Measurements from ENCODE around the gene VPS11. TPM values are rescaled to one million over a fixed set of nuclear protein-coding genes. Genes with fewer than 3 reads are reported as not detected.

VPS11 gene
- total and polyA plus RNA-seq, 10 donors = 30.1 to 66.7 (median 43.6) TPM

- H3K36me3 ChIP-seq = peaks cover 0 to 19% (median 0%) of the 10 kb centered on the region in 6 donors
- no peak overlapping the region for H3K27ac ChIP-seq
- H3K9me3 ChIP-seq = no peaks in the 10 kb centered on the region
- H3K4me3 ChIP-seq = no peak overlapping the region
- WGBS, 5 donors = 91 to 100% (median 96%) methylated on average over 1 of the region's 1 CpG
- no peak for TF ChIP-seq CTCF (IDR thresholded peaks at IDR 0.05 in 8 of 11, conservative IDR thresholded peaks at IDR 0.05 in 3 of 11)
- TF ChIP-seq POLR2AphosphoS5 (IDR thresholded peaks at IDR 0.05) = no peak
- intact Hi-C loops (cut with DNase I; ENCODE audit: low total_unique reads) = no loop called here
- no peak for DNase-seq
- peaks cover 10 to 80% (median 43%) of the 10 kb centered on the region in 6 donors for H3K4me1 ChIP-seq
- no peaks in the 10 kb centered on the region for H3K27me3 ChIP-seq (replicated peaks in 1 of 7)
Measured at GRCh38 chr11:119089319-119089718, 21.7 kb downstream of the VPS11 start.

GRCh38 chr11:119091178-119091577, 23.6 kb downstream of the VPS11 start:
- Histone ChIP-seq H3K4me3 (no peak overlapping the region), H3K27ac (peak overlapping the region in 2 of 8 donors; percentile 4), H3K9me3 (no peaks in the 10 kb centered on the region), H3K4me1 (peaks cover 14 to 76% (median 39%) of the 10 kb centered on the region in 6 donors), H3K36me3 (peaks cover 0 to 19% (median 0%) of the 10 kb centered on the region in 6 donors), H3K27me3 (replicated peaks in 1 of 7) (no peaks in the 10 kb centered on the region)
- WGBS, 5 donors = 85 to 91% (median 88%) methylated on average over 9 of the region's 9 CpGs
- no peak for DNase-seq
- intact Hi-C loops (cut with DNase I; ENCODE audit: low total_unique reads) = loop anchor here (10.0 kb wide), 1 partner anchor 104 kb away; no protein-coding TSS in a partner anchor
- TF ChIP-seq CTCF (IDR thresholded peaks at IDR 0.05 in 8 of 11, conservative IDR thresholded peaks at IDR 0.05 in 3 of 11) (no peak), POLR2AphosphoS5 (IDR thresholded peaks at IDR 0.05) (no peak), POLR2A (IDR thresholded peaks at IDR 0.05) (no peak)

- intact Hi-C loops (cut with DNase I; ENCODE audit: low total_unique reads) = loop anchor here (10.0 kb wide), 1 partner anchor 103 kb away; no protein-coding TSS in a partner anchor
- Histone ChIP-seq H3K27ac (peak overlapping the region in 3 of 8 donors; percentile 95 to 96 (median 96)), H3K27me3 (replicated peaks in 1 of 7) (no peaks in the 10 kb centered on the region), H3K4me3 (peak overlapping the region in 3 of 8 donors; percentile 0 to 83 (median 1)), H3K9me3 (no peaks in the 10 kb centered on the region), H3K4me1 (peaks cover 14 to 76% (median 40%) of the 10 kb centered on the region in 6 donors), H3K36me3 (peaks cover 0 to 29% (median 8%) of the 10 kb centered on the region in 6 donors)
- DNase-seq = no peak
- WGBS, 5 donors = 85 to 89% (median 87%) methylated on average over 13 of the region's 13 CpGs
- TF ChIP-seq POLR2A (IDR thresholded peaks at IDR 0.05) (no peak), POLR2AphosphoS5 (IDR thresholded peaks at IDR 0.05) (no peak), CTCF (IDR thresholded peaks at IDR 0.05 in 8 of 11, conservative IDR thresholded peaks at IDR 0.05 in 3 of 11) (no peak)
Measured at GRCh38 chr11:119091966-119092879, 24.6 kb downstream of the VPS11 start.

All from spleen (tissue), 11 donors.